Neural progenitor cell (in vitro differentiated cells): ENCODE measurements around the gene GP5.

Experiments
- CTCF ChIP-seq: fragments of 200-600 bp; sonication (generic); IDR thresholded peaks from 2 replicates; pipeline ENCODE4 v1.5.1; 2017; ENCODE audit warnings: antibody characterized with exemption, mild to moderate bottlenecking
- EZH2phosphoT487 ChIP-seq: fragments of 200-600 bp; sonication (generic); IDR thresholded peaks from 2 replicates; pipeline ENCODE4 v1.6.1; 2017; ENCODE audit warnings: antibody characterized with exemption

- TF ChIP-seq EZH2phosphoT487 (no peak), CTCF (no peak)
Observed at GRCh38 chr3:194373028-194373427, 26.0 kb downstream of the GP5 start.
